Stimulated activated CD8-positive, alpha-beta memory T cell treated with anti-CD3 and anti-CD28 coated beads, Interleukin-7, amount 100 ng/mL, for 4 hours (primary cell): ENCODE data around the gene ABO.
"Not testable (repeated sequence)": the region's sequence is repeated elsewhere in the genome, so short reads cannot be mapped to it uniquely, and the experiment has no call there.

Experiments used
- DNase-seq, 2 donors: peaks; one replicate each; pipeline ENCODE4 v3.0.0-alpha.2; 2020; ENCODE audit warnings: low read depth in 2 of 2

ABO gene

GRCh38 chr9:133242991-133243390 is 32.0 kb downstream of the ABO start:
- no peak for DNase-seq

GRCh38 chr9:133242241-133242640 is 32.8 kb downstream of the ABO start:
- no peak for DNase-seq

GRCh38 chr9:133239533-133240090 is 35.4 kb downstream of the ABO start:
- DNase-seq: no peak

- DNase-seq: peak; percentile 21 to 35
These were observed 36.0 kb downstream of the ABO start for GRCh38 chr9:133238851-133239532.

GRCh38 chr9:133238272-133238850 is 36.6 kb downstream of the ABO start:
- DNase-seq: peak in 1 of 2 donors; percentile 13

- no peak for DNase-seq
These were observed 37.8 kb downstream of the ABO start for GRCh38 chr9:133237035-133237731.

- not testable (repeated sequence) for DNase-seq
These were observed 38.5 kb downstream of the ABO start for GRCh38 chr9:133236291-133237034.

- DNase-seq: no peak
These were observed 39.3 kb downstream of the ABO start for GRCh38 chr9:133235549-133236222.

- no peak for DNase-seq
These were observed 40.3 kb downstream of the ABO start for GRCh38 chr9:133234577-133235322.

- no peak for DNase-seq
These were observed 41.1 kb downstream of the ABO start for GRCh38 chr9:133233681-133234432.

- DNase-seq: not testable (repeated sequence)
These were observed 43.0 kb downstream of the ABO start for GRCh38 chr9:133231934-133232568.

GRCh38 chr9:133230514-133230913 is 44.5 kb downstream of the ABO start:
- not testable (repeated sequence) for DNase-seq

- DNase-seq: no peak
These were observed 44.9 kb downstream of the ABO start for GRCh38 chr9:133230093-133230492.

- DNase-seq: not testable (repeated sequence)
These were observed 46.4 kb downstream of the ABO start for GRCh38 chr9:133228474-133229193.

GRCh38 chr9:133227996-133228395 is 47.0 kb downstream of the ABO start:
- DNase-seq: not testable (repeated sequence)

- DNase-seq: no peak
These were observed 47.6 kb downstream of the ABO start for GRCh38 chr9:133227242-133227860.

GRCh38 chr9:133226219-133227171 is 48.5 kb downstream of the ABO start:
- DNase-seq: no peak
